Activated CD8-positive, alpha-beta memory T cell treated with anti-CD3 and anti-CD28 coated beads, Interleukin-2, amount 50 U/mL, for 48 hours (primary cell): Measurements from ENCODE around the gene ANKRD55.
"Not testable (repeated sequence)": the region's sequence is repeated elsewhere in the genome, so short reads cannot be mapped to it uniquely, and the experiment has no call there.

Experiments
- DNase-seq: peaks from one replicate; pipeline ENCODE4 v3.0.0-alpha.2; 2020

The ANKRD55 gene

DNA sequence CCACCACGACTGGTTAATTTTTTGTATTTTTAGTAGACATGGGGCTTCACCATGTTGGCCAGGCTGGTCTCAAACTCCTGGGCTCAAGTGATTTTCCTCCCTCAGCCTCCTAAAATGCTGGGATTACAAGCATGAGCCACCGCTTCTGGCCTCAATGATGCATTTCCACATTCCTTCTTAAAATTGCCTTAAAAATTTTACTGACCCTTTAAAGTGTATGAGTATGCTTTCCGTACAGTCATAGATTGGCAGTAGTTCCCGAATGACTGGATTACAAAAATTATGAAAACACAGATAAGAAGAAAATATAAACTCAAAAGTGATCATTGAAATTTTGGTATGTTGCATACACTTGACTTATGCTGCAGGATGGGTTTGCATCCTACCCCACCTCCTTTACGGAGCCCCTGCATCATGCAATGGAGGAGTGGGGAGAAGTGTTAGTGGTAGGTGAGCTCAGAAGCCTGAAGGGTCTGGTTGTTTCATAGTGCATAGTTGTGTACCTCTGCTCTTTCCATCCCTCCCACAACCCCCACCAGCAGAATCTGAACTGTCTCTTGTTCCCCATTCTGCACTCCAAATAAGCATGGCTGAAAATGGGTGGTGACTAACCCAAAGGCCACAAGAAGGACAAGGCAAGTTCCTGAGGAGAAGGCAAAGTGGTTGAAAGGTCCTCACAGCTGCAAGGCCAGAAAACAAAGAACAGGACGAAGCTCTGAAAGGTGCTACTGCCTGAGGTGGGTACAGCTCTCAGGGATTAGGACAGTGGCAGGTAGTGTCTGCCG, 26.8 kb downstream of the ANKRD55 start:
- no peak for DNase-seq

- not testable (repeated sequence) for DNase-seq
Observed at GRCh38 chr5:56203936-56204335, 29.2 kb downstream of the ANKRD55 start.

GRCh38 chr5:56202483-56202882, 30.6 kb downstream of the ANKRD55 start:
- DNase-seq: no peak

GRCh38 chr5:56201762-56202261, 31.3 kb downstream of the ANKRD55 start:
- DNase-seq: not testable (repeated sequence)

DNA sequence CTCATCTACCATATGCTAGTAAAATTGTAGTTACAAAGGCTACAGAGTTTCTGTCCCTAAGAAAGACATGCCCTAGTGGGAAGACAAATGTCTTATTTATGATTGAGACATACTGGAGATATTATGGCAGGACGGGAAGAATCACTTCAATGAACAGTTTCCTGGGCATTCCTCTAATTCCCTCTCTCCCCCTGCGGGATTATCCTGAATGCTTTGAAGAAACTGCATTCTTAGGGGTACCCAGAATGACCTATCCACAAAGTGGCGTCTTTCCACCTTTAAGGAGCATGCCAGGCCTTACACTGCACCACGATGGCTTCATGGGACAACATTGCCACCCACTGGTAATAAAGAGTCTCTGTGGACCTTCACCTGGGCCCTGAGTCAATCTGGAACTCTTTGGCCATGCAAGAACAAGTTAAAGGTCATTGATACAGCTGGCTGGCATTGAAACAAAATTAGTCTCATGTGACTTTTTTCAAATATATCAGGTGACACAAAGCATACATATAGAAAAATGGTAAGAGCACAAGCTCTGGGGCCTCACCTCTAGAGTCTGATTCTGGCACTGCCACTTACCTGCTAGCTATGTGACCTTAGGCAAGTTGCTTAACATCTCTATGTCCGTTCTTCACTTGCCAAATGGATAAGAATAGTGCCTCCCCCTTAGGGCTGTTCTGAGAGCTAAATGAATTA, 32.0 kb downstream of the ANKRD55 start:
- peak; percentile 61 for DNase-seq

DNA sequence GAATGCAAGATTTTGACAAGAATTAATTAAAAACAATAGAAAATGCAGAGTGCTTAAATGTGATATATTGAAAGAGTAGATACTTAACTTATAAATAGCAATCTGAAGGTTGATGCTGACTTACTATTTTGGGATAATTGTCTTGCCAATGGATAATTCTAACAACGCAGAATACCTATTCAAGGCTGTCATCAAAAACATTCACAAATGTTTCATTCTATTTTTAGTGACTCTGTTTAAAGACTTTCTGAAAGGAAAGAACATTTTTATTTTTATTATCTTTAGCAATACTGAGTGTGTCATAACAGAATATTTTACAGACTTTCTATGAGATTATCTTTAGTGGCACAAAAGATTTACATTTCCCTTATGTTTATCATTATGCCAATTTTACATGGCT, 38.1 kb downstream of the ANKRD55 start:
- DNase-seq: no peak

GRCh38 chr5:56192246-56192645, 40.9 kb downstream of the ANKRD55 start:
- no peak for DNase-seq

DNA sequence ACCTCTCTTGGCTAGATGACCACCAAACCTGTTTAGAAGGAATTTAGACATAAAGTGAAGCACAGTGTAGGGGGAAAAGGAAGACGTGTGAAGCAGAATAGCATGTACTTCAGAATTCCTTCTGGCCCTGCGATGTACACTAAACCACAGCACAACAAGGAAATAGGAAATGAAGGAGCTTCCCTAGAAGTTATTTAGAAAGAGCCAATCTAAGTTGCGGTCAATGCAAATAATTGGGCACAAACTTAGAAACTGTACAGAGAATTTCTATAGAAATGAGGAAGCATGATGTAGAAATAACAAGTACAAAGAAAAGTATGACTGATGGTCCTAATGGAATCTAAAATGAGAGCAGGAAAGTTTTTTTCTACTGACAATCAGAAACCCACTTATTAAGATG, 41.5 kb downstream of the ANKRD55 start:
- no peak for DNase-seq

DNA sequence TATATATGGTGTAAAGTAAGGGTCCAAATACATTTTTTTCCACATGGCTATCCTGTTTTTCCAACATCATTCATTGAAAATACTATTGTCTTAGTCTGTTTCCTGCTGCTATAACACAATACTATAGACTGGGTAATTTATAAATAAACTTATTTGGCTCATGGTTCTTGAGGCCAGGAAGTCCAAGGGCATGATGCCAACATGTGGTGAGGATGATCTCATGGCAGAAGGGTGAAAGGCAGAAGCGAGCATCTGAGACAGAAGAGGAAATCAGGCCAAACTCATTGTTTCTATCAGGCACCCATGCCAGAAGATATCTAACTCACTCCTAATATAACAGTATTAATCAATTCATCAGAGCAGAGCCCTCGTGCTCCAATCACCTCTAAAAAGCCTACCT, 42.6 kb downstream of the ANKRD55 start:
- no peak for DNase-seq

DNA sequence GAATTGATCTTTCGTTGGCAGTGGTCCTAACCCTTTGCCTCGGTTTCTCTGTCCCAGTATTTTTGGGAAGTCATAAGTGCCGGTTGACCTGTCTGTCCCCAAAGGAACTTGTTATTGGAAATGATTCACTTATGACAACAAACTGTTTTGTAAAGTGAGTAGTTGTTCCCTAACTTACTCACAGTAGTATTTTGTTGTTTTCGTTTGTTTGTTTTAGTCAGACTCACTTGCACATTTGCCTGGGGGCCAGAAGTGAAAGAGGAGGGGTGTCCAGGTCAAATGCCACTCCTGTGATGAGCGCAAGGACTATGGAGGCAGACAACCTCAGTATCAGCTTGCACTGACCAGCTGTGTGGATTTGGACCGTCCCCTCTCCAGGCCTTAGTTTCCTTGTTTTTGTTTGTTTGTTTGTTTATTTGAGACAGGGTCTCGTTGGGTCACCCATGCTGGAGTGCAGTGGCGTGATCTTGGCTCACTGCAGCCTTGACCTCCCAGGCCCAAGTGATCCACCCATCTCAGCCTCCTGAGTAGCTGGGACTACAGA, 47.3 kb downstream of the ANKRD55 start:
- DNase-seq: no peak

DNA sequence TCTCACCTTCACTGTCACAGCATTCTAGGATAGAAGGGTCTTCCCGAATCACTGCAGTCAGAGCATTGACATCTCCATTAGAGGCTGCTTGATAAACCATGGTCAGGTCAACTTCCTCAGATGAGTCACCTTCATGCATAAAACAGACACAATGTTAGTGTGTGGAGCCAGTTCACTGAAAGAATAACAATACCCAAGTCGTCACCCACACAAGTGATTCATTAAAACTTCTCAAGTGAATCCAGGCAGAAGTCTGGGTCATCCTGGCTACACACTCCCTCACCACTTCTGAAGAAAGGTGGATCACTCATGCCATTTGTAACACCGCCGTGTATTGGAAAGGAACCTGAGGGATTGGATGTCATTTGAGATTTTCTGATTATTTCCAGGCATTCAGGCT, 49.6 kb downstream of the ANKRD55 start:
- DNase-seq: no peak

- no peak for DNase-seq
Observed at GRCh38 chr5:56179442-56179841, 53.7 kb downstream of the ANKRD55 start.

- DNase-seq: no peak
Observed at GRCh38 chr5:56178823-56179222, 54.3 kb downstream of the ANKRD55 start.

DNA sequence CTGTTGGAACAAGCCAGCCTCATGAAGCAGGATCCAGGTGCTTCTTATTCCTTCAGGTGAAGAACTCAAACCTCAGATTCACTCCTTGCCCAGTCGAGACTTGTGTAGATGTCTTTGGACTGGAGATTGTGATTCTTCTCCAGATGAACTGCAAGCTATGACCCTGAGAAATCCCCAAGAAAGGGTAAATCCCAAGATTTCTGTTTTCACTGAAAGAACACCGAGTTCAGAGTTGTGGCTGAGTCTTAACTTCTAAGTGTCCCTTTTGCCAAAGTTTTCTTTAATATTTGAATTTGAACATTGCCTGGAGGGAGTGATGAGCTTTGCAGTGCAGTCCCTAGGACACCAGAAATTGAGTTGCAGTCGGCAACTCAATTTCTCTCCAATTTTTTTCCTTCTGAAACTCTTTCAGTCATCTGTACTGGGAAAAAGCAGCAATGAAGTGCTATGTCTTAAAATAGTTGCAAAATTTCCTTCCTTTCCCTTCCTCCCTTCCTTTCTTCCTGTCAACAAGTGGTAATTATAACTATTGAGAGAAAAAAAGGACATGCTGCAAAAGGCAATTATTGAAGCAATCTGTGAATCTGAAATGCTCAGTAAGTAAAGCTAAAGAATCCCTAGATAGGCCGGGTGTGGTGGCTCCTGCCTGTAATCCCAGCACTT, 56.1 kb downstream of the ANKRD55 start:
- DNase-seq: no peak

DNA sequence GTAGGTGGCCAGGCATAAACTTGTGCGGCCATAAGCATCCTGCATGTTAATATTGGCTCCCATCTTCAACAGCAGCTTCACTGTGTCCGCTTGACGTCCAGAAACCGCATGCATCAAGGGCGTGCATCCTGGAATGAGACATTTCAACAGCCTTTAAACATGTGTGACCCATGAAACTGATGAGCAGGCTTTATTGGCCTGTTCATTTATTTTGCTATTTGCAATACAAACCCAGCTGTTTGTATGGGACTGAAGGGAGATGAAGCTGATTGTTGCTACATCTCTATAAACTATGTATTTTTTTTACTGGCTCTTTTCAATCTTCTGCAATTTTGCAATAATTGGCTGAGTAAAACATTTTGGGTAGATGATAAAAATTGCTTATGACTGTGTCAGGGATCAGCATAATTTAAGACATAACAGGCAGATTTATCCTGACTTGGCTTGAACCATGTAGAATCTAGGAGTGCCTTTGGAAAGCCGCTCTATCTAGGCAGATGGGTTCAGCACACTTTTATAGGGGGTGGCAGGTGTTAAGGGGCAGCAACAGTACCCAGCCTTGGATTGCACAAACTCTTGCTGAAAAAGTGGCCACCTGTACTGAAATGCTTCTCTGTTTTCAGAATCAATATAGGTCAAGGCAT, 56.9 kb downstream of the ANKRD55 start:
- DNase-seq: no peak

DNA sequence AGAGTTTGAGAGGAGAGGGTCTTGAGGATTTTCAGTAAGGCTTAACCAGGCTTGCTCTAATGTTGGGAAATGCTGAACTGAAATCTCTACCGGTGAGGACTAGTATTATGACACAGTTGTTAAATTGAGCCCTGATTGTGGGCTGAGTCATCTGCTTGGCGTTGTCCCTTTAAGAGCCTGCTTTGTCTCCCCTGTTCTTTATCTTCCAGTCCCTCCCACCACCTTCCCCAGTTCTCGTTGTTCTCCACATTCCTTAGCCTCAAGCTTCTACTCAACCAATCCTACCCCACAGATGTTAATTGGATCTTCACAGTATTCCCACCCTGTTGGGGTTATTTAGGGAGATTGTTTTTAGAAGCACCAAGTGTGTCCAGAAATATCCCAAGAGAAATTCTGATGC, 57.6 kb downstream of the ANKRD55 start:
- no peak for DNase-seq

- DNase-seq: no peak
Observed at GRCh38 chr5:56175021-56175420, 58.1 kb downstream of the ANKRD55 start.

DNA sequence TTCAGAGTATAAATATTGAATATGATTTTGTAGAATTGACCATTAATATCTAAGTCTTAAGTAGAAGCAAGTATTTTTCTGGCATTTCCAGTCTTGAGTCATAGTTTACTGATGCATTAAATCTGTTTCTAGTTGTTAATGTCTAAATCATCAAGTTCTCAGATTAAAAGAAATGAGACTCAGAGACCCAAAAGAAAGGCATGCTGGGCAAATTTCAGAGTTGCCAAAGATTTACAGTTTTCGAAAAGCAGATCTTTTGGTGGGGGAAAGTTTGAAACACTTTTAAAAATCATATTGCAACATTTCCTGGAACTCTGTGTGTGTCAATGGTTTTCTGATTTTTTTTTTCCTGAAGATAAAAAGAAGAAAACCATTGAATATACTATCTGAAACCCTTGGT, 60.9 kb downstream of the ANKRD55 start:
- no peak for DNase-seq

- no peak for DNase-seq
Observed at GRCh38 chr5:56170557-56170956, 62.6 kb downstream of the ANKRD55 start.

GRCh38 chr5:56169949-56170348, 63.2 kb downstream of the ANKRD55 start:
- no peak for DNase-seq

GRCh38 chr5:56169281-56169680, 63.8 kb downstream of the ANKRD55 start:
- no peak for DNase-seq

DNA sequence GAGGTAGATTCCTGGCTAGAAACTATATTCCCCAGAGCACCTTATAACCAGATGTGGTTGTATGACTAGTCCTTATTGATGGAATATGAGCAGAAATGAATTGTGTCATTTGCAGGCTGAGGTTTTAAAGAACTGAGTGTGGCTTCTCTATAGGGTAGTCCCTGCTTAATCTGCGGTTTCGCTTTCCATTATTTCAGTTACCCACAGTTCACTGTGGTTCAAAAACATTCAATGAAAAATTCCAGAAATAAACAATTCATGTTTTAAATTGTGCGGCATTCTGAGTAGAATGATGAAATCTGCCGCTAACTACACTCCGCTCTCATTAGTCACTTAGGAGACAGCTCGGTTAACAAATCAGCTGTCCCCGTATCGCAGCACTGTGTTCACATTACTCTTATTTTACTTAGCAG, 65.1 kb downstream of the ANKRD55 start:
- no peak for DNase-seq

DNA sequence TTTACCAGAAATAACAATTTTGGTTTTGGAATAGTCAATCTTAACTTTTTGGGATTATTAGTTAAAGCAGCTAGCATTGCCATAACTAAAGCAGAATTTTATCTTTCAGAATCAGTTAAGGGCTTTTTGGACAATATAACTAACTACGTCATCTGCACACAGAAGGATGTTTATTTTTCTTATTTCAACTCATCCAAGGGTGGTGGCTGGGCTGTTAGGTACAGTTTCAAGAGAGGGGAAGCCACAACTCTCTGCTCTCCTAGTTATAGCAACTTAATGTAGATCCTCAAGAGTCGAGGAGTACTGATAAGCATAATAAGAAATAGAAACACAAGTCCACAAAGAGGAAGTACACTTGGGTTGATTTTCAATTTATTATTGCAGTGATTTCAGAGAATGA, 65.6 kb downstream of the ANKRD55 start:
- no peak for DNase-seq
